Measurements from ENCODE around the gene PYROXD2. TPM values are rescaled to one million over a fixed set of nuclear protein-coding genes. Genes with fewer than 3 reads are reported as not detected.

The PYROXD2 gene
- total RNA-seq, 1 donor from 2014 or later, result 7.1 TPM

DNA sequence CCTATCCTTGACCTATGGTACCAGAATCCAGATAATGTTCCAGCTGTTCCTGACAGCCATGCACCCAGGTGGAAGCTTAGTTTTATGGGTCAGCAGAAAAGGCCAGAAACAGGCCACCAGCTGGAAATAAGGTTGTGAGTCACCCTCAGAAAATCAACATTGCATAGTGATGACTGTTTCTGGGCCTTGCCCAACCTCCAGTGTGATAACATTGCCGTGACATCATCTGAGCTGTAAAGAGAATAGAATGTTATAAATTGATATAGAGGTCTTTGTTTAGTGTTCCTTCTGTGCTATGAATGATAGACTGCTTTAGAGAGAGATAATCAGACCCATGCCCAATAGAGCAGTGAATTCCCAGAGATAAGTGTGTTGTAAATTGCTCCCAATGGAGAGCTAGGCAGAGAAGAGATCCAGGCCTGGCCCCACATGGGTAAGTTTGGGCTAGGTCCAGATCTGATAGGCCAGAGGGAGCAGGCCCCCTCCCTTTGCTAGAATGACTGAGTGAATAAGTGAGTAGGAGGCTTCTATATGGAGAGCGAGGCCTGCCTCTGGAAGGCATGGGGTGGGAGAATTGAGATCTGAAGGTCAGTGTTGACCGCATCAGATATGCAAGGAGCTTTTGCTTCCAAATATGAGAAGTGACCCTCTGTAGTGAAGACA lies 46.0 kb upstream of the PYROXD2 start:
- no peak for DNase-seq (ENCODE audit: extremely low spot score in 2 of 2)
- Histone ChIP-seq H3K4me3 (no peak overlapping the region), H3K27me3 (no peaks in the 10 kb centered on the region), H3K9me3 (no peaks in the 10 kb centered on the region), H3K36me3 (no peaks in the 10 kb centered on the region), H3K27ac (peak overlapping the region; percentile 64), H3K4me1 (no peaks in the 10 kb centered on the region)
- TF ChIP-seq POLR2AphosphoS5 (IDR thresholded peaks at IDR 0.05; ENCODE audit: insufficient read depth in 1 of 2, low read depth in 1 of 2), result peak; percentile 21 to 30
- TF ChIP-seq POLR2A (IDR thresholded peaks at IDR 0.05), result no peak
- TF ChIP-seq, protein P1, sequence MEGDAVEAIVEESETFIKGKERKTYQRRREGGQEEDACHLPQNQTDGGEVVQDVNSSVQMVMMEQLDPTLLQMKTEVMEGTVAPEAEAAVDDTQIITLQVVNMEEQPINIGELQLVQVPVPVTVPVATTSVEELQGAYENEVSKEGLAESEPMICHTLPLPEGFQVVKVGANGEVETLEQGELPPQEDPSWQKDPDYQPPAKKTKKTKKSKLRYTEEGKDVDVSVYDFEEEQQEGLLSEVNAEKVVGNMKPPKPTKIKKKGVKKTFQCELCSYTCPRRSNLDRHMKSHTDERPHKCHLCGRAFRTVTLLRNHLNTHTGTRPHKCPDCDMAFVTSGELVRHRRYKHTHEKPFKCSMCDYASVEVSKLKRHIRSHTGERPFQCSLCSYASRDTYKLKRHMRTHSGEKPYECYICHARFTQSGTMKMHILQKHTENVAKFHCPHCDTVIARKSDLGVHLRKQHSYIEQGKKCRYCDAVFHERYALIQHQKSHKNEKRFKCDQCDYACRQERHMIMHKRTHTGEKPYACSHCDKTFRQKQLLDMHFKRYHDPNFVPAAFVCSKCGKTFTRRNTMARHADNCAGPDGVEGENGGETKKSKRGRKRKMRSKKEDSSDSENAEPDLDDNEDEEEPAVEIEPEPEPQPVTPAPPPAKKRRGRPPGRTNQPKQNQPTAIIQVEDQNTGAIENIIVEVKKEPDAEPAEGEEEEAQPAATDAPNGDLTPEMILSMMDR (IDR thresholded peaks at IDR 0.05), result no peak
- intact Hi-C loops (cut with DNase I), result loop anchor here (10.0 kb wide), 1 partner anchor 784 kb away; no protein-coding TSS in a partner anchor

DNA sequence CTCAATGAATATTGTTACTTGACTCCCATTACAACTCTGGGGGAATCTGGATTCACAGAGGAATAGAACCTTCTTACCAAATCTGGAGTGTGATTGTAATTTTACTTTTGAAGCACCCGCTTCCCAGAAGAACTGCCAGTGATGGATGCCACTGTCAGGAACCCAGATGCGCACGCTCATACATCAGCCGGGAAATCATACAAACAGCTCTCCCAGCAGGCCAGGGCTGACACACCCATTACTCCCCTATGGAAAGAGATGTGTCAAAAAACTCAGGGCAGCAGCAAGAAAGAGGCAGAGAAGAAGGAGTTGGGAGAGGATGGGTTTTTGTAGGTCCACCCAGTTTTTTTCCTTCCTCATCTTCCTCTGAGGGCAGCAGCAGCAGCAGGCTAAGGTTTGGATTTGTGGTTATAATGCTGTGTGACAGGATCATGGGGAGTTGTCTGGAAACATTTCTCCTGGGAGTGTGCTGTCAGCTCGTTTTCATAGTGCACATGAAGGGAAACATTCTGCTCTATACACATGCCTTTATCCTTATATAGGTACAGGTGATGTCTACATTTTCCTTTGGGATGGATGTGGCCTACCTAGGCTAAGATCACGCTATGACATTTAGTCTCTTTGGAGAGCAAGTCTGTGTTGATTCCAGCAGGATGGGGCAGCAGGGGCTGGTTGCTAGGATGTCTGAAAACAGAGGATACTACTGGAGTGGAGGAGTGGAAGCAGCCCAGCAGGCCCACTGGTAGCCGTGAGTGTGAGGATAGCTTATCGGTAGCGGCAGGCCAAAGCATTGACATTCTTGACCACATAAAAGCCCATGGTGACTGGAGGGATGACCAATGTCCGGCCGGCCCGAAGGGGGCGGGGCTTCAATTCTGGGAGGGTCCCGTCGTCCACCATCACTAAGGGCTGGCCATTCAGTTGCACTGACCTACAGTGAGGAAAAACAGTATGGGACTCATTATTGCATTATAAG lies 44.1 kb upstream of the PYROXD2 start:
- Histone ChIP-seq H3K9me3 (no peaks in the 10 kb centered on the region), H3K36me3 (no peaks in the 10 kb centered on the region), H3K27me3 (no peaks in the 10 kb centered on the region), H3K27ac (no peak overlapping the region), H3K4me1 (no peaks in the 10 kb centered on the region), H3K4me3 (no peak overlapping the region)
- TF ChIP-seq POLR2AphosphoS5 (IDR thresholded peaks at IDR 0.05; ENCODE audit: insufficient read depth in 1 of 2, low read depth in 1 of 2), result no peak
- TF ChIP-seq, protein P1 (IDR thresholded peaks at IDR 0.05), result no peak
- TF ChIP-seq POLR2A (IDR thresholded peaks at IDR 0.05), result no peak
- DNase-seq (ENCODE audit: extremely low spot score in 2 of 2), result no peak
- intact Hi-C loops (cut with DNase I), result no loop called here

DNA sequence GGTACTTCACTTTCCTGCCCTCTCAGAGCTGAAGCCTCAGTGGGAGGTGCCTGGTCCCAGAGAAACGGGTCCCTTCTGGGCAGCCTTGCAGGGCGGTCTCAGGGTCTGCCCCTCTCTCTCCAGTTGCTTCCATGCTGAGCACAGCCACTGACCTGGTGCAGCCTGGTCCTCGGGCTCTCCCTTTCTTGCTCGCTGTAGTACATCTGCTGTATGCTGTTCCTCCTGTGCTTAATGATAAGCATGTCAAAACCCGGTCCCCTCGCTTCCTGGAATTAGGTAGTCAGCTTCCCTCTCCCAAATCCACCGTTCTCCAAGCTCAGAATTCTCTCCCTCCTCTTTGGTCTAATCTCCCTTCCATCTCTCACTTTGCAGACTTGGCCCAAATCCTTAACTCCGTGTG lies 42.7 kb upstream of the PYROXD2 start:
- Histone ChIP-seq H3K27ac (no peak overlapping the region), H3K4me3 (no peak overlapping the region), H3K4me1 (no peaks in the 10 kb centered on the region), H3K9me3 (no peaks in the 10 kb centered on the region), H3K36me3 (no peaks in the 10 kb centered on the region), H3K27me3 (no peaks in the 10 kb centered on the region)
- intact Hi-C loops (cut with DNase I), result no loop called here
- DNase-seq (ENCODE audit: extremely low spot score in 2 of 2), result no peak
- no peak for TF ChIP-seq POLR2AphosphoS5 (IDR thresholded peaks at IDR 0.05; ENCODE audit: insufficient read depth in 1 of 2, low read depth in 1 of 2)
- no peak for TF ChIP-seq POLR2A (IDR thresholded peaks at IDR 0.05)
- TF ChIP-seq, protein P1 (IDR thresholded peaks at IDR 0.05), result no peak

DNA sequence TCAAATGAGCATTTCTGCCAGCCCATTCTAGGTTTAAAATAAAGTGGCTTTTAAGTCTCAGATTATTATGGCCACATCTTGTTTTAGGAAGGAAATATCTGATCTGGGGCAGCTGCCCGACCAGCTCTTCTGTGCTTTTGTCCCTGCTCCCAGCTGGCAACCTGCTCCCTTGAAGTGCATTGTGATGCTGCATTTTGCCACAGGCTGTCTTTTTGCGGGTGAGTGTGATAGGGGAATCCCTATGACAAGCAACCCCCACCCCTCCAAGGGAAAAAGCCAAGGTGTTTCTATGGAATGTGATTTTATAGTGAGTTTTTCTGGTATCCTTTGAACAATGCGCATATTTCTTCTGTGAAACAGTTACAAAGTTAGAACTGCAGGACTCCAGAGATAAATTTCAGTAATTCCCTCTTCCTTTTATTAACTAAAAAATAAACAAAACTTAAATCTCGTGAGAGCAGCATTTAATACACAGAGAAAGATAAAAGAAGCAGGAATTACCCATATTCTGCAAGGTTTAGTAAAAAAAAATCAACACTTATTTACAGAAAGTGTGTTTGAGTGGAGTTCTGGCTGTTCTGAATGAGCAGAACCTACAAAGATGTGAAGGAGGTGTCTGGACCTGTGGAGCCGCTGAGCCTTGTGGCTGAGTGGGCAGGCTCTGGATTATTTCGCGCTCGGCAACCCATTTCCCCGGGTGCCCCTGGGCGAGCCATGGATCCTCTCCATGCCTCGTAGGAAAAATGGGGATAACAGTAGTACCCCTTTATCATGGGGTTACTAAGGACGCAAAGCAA lies 41.9 kb upstream of the PYROXD2 start:
- Histone ChIP-seq H3K9me3 (no peaks in the 10 kb centered on the region), H3K36me3 (no peaks in the 10 kb centered on the region), H3K4me3 (no peak overlapping the region), H3K27me3 (no peaks in the 10 kb centered on the region), H3K4me1 (no peaks in the 10 kb centered on the region), H3K27ac (no peak overlapping the region)
- TF ChIP-seq, protein P1 (IDR thresholded peaks at IDR 0.05), result no peak
- TF ChIP-seq POLR2AphosphoS5 (IDR thresholded peaks at IDR 0.05; ENCODE audit: insufficient read depth in 1 of 2, low read depth in 1 of 2), result no peak
- TF ChIP-seq POLR2A (IDR thresholded peaks at IDR 0.05), result no peak
- DNase-seq (ENCODE audit: extremely low spot score in 2 of 2), result no peak
- intact Hi-C loops (cut with DNase I), result no loop called here
